Measurements from ENCODE around the gene CFDP1.

- TF ChIP-seq CTCF (tag by site-specific recombination; IDR thresholded peaks at IDR 0.05) (no peak), ZNF747 (tag by site-specific recombination; IDR thresholded peaks at IDR 0.05) (no peak), PRDM4 (tag by site-specific recombination; IDR thresholded peaks at IDR 0.05) (no peak), ZBTB20 (tag by site-specific recombination; IDR thresholded peaks at IDR 0.05) (no peak), ZNF785 (tag by site-specific recombination; IDR thresholded peaks at IDR 0.05) (no peak), ZNF585B (tag by site-specific recombination; IDR thresholded peaks at IDR 0.05) (no peak), ZBTB17 (tag by site-specific recombination; IDR thresholded peaks at IDR 0.05) (no peak), ZNF391 (tag by site-specific recombination; IDR thresholded peaks at IDR 0.05; ENCODE audit: borderline replicate concordance, low read depth) (no peak), ZNF121 (tag by site-specific recombination; IDR thresholded peaks at IDR 0.05) (no peak)
- TF ChIP-seq, protein P1, sequence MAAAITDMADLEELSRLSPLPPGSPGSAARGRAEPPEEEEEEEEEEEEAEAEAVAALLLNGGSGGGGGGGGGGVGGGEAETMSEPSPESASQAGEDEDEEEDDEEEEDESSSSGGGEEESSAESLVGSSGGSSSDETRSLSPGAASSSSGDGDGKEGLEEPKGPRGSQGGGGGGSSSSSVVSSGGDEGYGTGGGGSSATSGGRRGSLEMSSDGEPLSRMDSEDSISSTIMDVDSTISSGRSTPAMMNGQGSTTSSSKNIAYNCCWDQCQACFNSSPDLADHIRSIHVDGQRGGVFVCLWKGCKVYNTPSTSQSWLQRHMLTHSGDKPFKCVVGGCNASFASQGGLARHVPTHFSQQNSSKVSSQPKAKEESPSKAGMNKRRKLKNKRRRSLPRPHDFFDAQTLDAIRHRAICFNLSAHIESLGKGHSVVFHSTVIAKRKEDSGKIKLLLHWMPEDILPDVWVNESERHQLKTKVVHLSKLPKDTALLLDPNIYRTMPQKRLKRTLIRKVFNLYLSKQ (tag by site-specific recombination; IDR thresholded peaks at IDR 0.05; ENCODE audit: borderline replicate concordance) = no peak
Measured at GRCh38 chr16:75248536-75249380, 184.5 kb downstream of the CFDP1 start.
